VCaP (cell line): ENCODE results near the gene PLA2G4F.

Experiments
- H3K27ac ChIP-seq: fragments of 450-650 bp; 2 replicates; pipeline ENCODE4 v1.5.1; 2017
- CTCF ChIP-seq: fragments of 450-650 bp; conservative IDR thresholded peaks from 2 replicates; pipeline ENCODE4 v1.5.1; 2017; ENCODE audit warnings: mild to moderate bottlenecking, moderate library complexity

Gene PLA2G4F

GRCh38 chr15:42141246-42141645 lies 15.2 kb downstream of the PLA2G4F start:
- no peak for TF ChIP-seq CTCF
- H3K27ac ChIP-seq = no peak overlapping the region

GRCh38 chr15:42140383-42141070 lies 15.9 kb downstream of the PLA2G4F start:
- no peak for TF ChIP-seq CTCF
- no peak overlapping the region for H3K27ac ChIP-seq

- H3K27ac ChIP-seq = no peak overlapping the region
- TF ChIP-seq CTCF = no peak
Measured at GRCh38 chr15:42139596-42139995, 16.8 kb downstream of the PLA2G4F start.

- TF ChIP-seq CTCF = no peak
- H3K27ac ChIP-seq = no peak overlapping the region
Measured at GRCh38 chr15:42138968-42139386, 17.5 kb downstream of the PLA2G4F start.

GRCh38 chr15:42138411-42138810 lies 18.0 kb downstream of the PLA2G4F start:
- no peak overlapping the region for H3K27ac ChIP-seq
- no peak for TF ChIP-seq CTCF

GRCh38 chr15:42137461-42138261 lies 18.8 kb downstream of the PLA2G4F start:
- H3K27ac ChIP-seq = no peak overlapping the region
- peak; percentile 80 for TF ChIP-seq CTCF

GRCh38 chr15:42136513-42136912 lies 19.9 kb downstream of the PLA2G4F start:
- no peak overlapping the region for H3K27ac ChIP-seq
- TF ChIP-seq CTCF = no peak
